CD4-positive, alpha-beta T cell treated with Interleukin-4 for 4 hours (primary cell): ENCODE measurements around the gene GCN1.
A peak's percentile ranks its signal among the peaks of the same experiment; 100 is the strongest.
"Not testable (repeated sequence)": the region's sequence is repeated elsewhere in the genome, so short reads cannot be mapped to it uniquely, and the experiment has no call there.

Experiments
- DNase-seq: peaks from one replicate; pipeline ENCODE4 v3.0.0-alpha.2; 2020

Gene GCN1, protein sequence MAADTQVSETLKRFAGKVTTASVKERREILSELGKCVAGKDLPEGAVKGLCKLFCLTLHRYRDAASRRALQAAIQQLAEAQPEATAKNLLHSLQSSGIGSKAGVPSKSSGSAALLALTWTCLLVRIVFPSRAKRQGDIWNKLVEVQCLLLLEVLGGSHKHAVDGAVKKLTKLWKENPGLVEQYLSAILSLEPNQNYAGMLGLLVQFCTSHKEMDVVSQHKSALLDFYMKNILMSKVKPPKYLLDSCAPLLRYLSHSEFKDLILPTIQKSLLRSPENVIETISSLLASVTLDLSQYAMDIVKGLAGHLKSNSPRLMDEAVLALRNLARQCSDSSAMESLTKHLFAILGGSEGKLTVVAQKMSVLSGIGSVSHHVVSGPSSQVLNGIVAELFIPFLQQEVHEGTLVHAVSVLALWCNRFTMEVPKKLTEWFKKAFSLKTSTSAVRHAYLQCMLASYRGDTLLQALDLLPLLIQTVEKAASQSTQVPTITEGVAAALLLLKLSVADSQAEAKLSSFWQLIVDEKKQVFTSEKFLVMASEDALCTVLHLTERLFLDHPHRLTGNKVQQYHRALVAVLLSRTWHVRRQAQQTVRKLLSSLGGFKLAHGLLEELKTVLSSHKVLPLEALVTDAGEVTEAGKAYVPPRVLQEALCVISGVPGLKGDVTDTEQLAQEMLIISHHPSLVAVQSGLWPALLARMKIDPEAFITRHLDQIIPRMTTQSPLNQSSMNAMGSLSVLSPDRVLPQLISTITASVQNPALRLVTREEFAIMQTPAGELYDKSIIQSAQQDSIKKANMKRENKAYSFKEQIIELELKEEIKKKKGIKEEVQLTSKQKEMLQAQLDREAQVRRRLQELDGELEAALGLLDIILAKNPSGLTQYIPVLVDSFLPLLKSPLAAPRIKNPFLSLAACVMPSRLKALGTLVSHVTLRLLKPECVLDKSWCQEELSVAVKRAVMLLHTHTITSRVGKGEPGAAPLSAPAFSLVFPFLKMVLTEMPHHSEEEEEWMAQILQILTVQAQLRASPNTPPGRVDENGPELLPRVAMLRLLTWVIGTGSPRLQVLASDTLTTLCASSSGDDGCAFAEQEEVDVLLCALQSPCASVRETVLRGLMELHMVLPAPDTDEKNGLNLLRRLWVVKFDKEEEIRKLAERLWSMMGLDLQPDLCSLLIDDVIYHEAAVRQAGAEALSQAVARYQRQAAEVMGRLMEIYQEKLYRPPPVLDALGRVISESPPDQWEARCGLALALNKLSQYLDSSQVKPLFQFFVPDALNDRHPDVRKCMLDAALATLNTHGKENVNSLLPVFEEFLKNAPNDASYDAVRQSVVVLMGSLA (N-terminal part only)

DNA sequence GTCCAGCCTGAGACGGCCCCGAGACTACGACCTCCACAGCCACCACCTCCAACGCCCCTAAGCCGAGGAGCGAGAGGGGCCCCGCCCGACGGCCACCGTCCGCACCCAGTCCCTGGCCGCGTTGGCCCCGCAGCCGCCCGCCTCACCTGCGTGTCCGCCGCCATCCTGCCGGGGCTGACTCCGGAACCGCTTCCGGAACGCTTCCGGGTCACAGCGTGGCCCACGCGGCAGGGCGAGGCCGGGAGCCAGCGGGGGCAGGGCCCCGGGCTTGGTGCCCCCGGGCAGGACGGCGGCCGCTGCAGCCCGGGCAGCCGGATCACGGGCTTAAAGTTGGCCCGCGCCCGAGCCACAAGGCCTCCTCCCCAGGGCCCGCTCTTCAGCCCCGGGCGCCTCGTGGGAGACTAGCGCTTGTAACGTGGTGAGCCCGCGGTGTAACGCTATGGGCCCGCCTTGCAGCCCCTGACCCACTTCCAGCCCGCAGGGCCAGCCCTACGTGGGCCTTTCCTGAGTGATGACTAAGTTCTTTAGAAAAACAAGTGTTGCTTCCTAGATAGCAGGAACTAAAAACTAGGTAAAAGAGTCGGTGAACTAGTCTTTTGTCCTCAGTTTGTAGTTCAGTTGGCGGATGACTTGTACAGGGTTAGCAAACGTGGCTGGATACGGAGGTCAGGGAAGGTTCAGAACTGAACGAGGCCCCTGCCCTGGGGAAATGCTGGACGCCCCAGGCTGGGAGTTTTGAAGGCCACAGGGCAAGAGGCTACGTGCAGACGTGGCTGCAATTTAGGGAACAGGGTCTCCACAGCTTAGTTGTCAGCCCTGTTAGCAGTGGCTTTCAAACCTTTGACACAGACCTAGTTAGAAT lies at the start of gene GCN1:
TSS of gene GCN1 (minus strand) at position 182 of the 862 bp plus-strand sequence. CDS start at position 164, 18 bp downstream.
- peak; percentile 90 for DNase-seq

DNA sequence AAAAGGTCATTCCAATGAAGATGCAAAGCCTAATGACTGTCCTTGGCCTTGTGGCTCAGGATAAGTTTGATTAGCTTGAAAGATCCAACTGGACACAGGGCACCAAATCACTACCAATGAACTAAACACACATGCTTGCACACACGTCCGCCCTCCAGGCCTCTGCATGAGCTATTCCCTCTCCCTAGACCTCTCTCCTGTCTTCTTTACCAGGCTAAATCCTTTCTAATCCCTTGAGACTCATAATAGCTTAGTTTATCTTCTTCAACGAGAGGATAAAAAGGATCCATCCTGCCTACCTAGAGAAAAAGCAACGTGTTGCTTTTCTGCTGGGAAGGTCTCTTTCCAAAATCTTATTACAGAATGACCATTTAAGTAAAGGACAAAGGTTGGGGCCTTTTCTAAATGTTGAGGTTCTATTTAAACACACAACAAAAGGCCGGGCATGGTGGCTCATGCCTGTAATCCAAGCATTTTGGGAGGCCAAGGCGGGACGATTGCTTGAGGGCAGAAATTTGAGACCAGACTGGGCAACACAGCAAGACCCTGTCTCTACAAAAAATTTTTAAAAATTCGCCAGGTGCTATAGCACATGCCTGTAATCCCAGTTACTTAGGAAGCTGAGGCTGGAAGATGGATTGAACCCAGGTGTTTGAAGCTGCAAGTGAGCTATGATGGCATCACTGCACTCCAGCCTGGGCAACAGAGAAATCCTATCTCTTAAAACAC lies 48.6 kb upstream of the GCN1 start:
- DNase-seq = no peak

DNA sequence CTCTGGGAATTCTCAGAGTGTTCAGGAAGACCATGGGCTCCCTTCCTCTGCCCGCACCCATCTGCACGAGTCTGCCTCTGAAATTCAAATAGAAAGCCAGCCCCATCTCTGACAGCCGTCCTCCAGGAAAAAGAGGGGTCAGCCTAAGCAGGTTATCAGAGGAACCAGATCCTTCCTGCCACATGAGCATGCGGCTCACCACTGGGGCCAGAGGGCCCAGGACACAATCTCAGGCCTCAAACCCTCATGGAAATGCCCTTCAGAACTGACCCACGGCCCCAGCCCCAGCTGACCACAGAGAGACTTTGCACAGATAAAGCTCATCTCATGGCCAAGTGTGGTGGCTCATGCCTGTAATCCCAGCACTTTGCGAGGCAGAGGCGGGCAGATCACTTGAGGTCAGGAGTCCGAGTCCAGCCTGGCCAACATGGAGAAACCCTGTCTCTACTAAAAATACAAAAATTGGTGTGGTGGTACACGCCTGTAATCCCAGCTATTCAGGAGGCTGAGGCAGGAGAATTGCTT lies 47.8 kb upstream of the GCN1 start:
- DNase-seq = no peak

DNA sequence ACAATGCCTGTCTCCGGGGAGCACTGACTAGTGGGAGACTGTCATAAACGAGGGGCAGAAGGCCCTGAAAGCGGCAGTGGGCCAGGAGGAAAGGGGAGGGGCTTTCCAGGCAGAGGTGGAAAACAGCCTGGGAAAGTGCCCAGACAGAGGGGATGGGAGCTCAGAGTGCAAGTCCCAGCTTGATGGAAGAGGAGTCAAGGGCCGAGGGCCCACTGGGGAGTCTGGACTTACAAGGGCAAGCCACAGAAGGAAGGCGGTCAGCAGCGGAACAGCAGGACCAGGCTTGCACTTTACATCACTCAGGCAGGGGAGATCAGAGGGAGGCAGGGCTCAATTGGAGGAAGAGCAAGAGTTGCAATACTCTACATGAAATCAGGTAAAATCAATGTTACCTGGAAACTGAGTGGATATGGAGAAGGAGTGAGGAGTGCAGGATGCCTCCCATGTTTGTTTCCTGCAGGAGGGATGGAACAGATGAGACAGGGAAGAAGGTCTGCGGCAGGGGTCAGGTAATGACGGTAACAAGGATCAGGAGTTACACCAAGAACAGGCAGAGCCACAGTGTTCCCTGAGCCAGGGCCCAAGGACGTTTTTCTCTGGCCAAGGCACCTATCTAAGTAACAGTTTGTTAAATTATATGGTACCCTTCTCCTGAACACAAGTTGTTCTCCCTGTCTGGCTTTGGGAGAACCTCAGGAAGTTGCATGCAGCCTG lies 47.2 kb upstream of the GCN1 start:
- DNase-seq = no peak

DNA sequence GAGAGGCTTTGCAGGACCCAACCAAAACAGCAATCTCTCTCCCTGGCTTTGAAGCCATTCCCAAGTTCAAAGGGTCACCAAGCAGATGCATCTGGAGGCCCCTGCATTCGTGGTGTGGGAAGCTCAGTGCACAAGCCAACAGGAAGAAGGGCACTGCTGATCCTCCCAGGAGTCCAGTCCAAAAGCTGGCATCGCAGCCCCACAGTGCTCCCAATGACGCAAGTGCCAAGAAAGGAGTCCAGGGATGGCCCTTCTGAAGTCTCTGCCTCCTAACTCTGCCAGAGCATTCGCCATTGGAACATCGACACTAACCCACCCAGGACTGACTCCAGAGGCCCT lies 45.9 kb upstream of the GCN1 start:
- no peak for DNase-seq

DNA sequence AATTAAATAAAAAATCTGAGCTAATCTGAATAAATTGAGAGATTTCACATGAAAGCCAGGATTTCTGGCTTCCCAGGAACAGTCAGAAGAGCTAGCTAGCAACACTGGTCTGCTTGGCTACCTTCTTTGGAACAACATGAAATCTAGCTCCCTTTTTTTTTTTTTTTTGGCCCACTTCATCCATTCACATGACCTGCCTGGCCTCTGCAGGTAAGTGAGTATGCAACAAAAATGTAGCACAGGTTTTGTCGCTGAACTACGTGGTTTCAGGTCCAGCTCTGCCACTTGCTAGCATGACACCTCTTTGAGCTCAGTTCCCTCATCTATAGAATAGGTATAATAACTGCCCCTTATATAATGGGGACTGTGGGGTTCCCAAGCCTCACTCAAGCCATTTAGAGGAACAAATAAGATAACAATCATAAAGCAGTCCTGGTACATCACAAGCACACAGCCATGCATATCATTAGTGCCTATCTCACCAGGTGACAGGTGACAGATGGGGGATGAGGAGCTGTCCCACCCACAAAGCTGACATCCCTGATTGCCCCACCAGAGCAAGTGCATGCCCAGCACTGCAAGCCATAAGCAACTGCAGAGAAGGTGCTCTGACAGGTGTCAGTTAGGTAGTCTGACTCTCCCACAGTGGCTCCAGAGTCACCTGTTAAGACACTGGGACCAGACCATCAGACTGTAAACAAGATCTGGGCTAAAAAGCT lies 45.4 kb upstream of the GCN1 start:
- no peak for DNase-seq

DNA sequence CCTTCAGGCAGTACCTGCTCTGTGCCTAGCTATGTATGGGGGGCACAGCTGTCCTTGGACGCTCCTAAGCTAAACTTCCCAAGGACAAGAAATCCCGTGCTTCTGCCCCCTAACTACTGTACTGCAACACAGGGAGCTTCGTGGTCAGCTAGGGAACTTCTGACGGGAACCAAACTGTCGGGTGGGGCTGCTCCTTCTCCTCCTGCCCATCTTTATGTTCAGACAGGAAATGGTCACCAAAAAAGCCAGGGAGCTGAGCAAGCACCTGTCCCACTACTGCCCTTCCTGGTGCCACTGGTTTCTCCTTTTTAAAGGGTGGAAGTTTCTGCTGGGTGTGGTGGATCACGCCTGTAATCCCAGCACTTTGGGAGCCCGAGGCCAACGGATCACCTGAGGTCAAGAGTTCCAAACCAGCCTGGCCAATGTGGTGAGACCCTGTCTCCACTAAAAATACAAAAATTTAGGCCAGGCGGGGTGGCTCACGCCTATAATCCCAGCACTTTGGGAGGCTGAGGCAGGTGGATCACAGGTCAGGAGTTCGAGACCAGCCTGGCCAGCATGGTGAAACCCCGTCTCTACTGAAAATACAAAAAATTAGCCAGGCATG lies 44.4 kb upstream of the GCN1 start:
- DNase-seq = no peak

DNA sequence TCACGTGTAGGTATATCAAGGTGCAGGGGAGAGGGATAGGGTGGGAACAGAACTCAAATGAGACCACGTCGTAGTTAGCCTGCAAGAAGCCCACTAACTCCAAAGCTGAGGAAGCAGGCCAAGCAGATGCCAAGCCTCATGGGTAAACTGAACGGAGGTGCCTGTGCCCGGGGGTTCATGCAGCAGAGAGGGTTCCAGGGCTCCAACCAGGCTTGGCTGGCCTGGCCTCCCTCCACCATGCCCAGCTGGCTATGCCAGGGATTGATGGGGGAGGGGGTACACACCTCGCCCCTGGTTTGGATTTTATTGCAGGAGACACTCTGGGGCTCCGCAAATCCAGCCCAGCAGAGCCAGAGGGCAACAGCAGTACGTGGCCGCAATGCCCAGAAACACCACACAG lies 43.7 kb upstream of the GCN1 start:
- no peak for DNase-seq

DNA sequence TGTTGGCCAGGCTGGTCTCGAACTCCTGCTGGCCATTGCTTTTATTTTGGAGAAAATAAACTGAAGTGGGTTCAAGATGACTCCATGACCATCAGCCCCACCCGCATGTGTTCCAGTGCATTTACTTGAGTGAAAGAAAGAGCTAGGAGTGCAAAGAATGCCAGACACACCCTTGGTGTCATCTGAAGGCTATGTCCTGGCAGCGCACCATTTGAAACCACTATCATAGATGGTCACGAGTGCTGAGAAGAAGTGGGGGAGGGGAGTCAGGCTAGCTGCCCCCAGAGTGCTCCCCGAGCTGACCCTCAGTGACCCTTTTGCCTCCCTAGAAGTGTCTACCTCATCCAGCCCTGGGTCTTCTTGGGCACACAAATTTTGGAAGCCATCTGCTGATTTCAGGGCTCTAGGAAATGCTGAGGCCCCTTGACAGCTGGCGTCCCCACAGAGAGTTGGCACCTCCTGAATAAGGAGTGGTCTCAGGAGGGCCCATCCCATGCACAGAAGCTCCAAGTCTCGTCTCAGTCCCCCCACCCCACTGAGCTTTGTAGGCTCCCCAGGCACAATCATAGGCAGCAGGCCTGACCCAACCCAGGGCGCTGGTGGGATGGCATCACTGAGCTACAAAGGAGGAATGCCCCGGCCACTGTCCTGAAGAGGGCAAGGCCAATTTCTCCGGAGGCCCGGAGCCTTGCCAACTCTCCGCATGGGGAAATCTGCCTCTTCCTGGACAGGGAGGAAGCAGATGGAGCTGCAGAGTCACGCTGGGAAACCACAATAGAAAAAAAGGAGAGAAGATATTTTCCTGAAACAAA lies 43.1 kb upstream of the GCN1 start:
- no peak for DNase-seq

DNA sequence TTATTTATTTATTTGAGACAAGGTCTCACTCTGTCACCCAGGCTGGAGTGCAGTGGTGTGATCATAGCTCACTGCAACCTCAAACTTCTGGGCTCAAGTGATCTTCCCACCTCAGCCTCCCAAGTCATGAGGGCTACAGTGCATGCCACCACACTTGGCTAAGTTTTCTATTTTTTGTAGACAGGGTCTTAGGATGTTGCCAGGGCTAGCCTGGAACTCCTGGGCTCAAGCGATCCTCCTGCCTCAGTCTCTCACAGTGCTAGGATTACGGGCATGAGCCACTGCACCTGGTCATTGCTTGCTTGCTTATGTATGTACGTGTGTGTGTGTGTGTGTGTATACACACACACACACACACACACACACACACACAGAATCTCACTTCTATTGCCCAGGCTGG lies 42.3 kb upstream of the GCN1 start:
- not testable (repeated sequence) for DNase-seq

DNA sequence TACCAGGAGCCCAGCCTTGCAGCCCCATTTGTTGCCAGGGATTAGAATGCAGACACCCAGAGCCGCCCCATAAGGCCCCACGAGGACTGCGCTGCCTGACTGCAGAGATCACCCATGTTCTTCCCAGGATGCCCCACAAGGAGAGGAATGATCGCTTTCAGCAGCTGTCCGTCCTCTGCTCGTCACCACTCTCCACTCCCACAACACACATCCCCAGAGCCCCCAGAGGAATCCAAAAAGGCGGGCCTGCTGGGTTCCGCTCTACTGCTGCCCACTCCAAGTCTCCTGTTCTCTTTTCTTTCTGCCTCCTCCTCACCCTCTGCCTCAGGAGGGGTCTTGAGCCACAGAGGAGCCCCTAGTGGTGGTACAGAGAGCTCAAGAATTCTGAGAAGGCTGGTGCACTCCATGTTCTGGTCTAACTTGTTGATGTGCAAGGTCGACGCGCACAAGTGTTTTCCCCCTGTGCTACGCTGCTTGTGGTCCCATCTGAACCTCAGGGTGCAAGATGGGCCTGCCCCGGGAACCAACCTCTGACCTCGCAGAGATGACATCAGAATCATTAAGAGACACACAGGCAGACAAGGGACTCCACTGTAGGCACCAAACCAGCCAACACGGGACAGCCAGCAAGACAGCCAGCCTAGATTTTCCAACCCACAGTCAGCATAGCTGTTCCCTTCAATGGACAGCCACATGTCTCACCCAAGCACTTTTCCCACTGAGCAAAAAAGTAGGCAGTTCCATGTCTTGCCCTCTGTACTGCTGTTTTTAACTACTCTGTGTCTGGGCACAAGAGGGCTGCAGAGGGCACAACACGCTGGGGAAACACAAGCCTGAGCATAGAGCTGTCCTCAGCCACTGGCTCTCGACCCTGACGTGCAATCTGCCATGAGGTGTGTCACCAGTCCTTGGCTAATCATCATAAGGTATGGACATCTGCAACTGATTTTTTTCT lies 41.1 kb upstream of the GCN1 start:
- no peak for DNase-seq

DNA sequence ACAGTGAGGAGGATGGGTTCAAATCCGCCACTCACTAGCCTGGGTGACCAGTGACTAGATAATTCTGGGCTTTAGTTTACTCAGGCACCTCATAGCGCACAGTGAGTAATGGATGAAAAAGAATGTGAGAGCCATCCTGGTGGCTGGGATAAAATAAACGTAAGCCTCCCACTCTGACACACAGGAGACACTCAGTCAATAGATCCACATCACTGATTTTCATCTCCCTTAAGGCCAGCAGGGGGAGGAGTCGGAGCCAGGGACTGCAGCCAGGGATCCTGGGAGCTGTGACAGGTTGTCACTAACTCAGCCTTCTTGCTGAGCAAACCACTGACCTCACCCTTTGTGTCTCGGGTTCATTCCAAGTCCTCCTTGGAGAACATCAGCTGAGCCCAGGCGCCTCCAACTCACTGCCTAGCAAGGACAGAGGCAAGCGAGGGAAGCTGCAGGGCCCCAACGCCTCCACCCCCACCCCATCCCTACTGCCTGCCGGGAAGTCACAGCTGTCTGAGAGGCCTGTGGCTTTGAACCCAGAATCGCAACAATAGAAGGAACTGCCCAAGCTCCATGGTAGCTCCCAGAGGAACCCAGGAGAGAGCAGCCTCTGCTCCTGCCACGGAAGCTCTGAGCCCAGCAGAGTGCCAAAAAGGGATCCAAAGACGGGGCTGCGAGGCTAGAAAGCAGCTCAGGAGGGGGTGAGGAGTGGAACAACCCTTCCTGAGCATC lies 40.3 kb upstream of the GCN1 start:
- DNase-seq = no peak

DNA sequence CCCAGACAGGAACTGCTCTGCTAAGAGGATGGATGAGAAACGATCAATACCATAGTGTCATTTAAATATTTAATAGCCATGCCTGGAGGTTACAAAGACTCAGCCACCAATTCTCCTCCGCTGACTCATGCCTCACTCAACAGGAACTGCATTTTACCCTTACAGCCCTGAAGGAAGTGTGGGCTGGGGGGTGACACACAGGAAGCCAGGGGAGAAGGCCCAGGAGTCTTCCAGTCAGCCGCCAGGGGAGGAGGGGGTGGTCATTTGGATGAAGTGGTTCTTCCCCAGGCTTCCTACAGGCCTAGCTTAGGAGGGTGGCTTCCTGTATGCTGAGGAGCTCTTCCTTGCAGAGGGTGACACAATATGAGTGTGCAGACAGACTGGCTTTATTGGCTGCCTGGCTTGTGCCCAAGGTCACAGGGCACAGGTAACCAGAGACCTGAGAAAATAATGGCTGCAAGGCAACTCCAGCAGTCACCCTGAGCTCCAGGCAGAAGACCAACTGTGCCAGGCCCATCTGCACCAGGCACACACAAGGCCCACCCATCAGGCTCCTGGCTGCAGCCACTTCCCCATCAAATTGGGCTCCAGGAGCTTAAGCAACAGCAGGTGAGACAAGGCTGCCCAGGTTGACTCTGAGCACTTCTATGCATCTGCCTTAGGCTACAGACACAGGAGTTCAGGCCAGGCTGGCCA lies 36.9 kb upstream of the GCN1 start:
- DNase-seq = peak; percentile 85

DNA sequence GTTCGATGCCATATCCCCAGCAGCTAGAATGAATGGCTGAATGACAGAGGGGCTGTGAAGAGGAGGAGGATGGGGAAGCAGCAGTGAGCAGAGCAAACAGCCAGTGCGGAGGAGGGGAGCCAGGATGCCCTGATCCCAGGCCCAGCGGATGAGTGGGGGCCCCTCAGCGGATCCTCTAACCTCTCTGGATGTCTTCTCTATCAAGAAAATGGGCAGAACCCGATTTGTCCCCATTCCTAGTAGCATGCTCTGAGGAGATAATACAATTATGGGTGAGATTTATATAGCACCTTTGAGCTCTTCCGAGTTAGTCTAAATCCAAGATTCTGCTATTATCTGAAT lies 36.4 kb upstream of the GCN1 start:
- no peak for DNase-seq

DNA sequence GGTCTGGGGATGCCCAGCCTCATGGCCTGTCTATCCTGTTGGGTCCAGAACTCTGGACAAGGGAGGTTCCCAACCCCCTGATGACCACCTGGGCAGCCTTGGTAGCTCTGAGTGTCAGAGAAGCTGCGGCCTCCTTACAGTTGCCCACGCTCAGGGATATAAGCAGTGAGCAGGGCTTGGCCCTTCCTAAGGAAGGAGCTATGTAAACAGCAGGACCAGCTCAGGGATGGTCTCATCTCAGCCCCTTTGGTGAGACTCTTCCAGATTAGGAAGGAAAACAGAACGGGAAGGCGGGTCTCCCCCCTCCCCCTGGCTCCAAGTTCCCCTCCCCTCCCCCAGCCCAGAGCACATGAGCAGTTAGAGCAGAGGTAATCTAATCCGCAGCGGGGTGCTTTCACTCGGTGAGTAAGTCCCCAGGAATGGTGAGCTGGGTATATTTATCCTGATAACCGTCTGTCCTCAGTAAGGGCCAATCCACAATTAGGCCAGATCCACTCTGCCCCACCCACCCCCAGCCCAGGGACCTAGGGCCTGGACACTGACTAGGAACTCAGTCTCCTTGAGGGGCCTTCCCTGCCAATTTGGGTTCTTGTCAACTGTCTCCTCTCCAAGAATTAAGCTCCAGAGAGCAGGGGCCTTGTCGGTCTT lies 35.9 kb upstream of the GCN1 start:
- no peak for DNase-seq
